CD4-positive, alpha-beta memory T cell (primary cell): ENCODE results near the gene IFIT2. TPM values are rescaled to one million over a fixed set of nuclear protein-coding genes. Genes with fewer than 3 reads are reported as not detected.
"Not testable (repeated sequence)": the region's sequence is repeated elsewhere in the genome, so short reads cannot be mapped to it uniquely, and the experiment has no call there.

Experiments
- CTCF ChIA-PET: fragments of 350-600 bp; sonication (Branson Sonifier 250); formaldehyde crosslinking; loops from one replicate; lab custom pipeline; 2021; ENCODE audit warnings: inconsistent platforms; ENCODE audit not compliant: partially characterized antibody; lab: Charles Lee
- POLR2A ChIA-PET: fragments of 350-600 bp; sonication (Branson Sonifier 250); formaldehyde crosslinking; loops from one replicate; lab custom pipeline; 2021; ENCODE audit not compliant: partially characterized antibody; lab: Charles Lee
- DNase-seq, 5 donors: peaks; one replicate each; pipeline versions ENCODE4 v3.0.0 to v3.0.0-alpha.2; 2020 to 2022; ENCODE audit warnings: mixed read lengths in 1 of 5
- H3K27ac ChIP-seq: one replicate; pipeline ENCODE4 v1.7.0; 2013; ENCODE audit warnings: low read depth, low read length
- H3K27me3 ChIP-seq: 2 replicates; pipeline ENCODE4 v1.7.0; 2013; ENCODE audit warnings: mild to moderate bottlenecking, low read length, moderate library complexity; ENCODE audit not compliant: insufficient read depth
- H3K36me3 ChIP-seq: 2 replicates; pipeline ENCODE4 v1.7.0; 2013; ENCODE audit warnings: mild to moderate bottlenecking, low read length, moderate library complexity; ENCODE audit not compliant: insufficient read depth
- H3K4me1 ChIP-seq: 2 replicates; pipeline ENCODE4 v1.7.0; 2013; ENCODE audit warnings: mild to moderate bottlenecking, low read length, moderate library complexity; ENCODE audit not compliant: insufficient read depth
- H3K4me3 ChIP-seq, 2 donors: one replicate each; pipeline ENCODE4 v1.7.0; 2013; ENCODE audit warnings: low read length in 2 of 2, mild to moderate bottlenecking in 1 of 2
- H3K9me3 ChIP-seq, 2 donors: one replicate each; pipeline ENCODE4 v1.7.0; 2013; ENCODE audit warnings: low read length in 2 of 2, control low read depth in 1 of 2; ENCODE audit not compliant: control insufficient read depth in 1 of 2
- H3K27ac Mint-ChIP-seq, 7 donors: one replicate each; pipeline ENCODE4 v1.8.0; 2020 to 2021; ENCODE audit warnings: mixed read lengths in 7 of 7, mild to moderate bottlenecking in 6 of 7, inconsistent platforms in 3 of 7, moderate library complexity in 3 of 7
- H3K27me3 Mint-ChIP-seq, 2 donors: one replicate each; pipeline ENCODE4 v1.8.0; 2020 to 2021; ENCODE audit warnings: mixed read lengths in 2 of 2
- H3K36me3 Mint-ChIP-seq, 2 donors: one replicate each; pipeline ENCODE4 v1.8.0; 2020 to 2021; ENCODE audit warnings: mixed read lengths in 2 of 2, inconsistent platforms in 1 of 2, mild to moderate bottlenecking in 1 of 2
- H3K4me1 Mint-ChIP-seq, 4 donors: one replicate each; pipeline ENCODE4 v1.8.0; 2020 to 2021; ENCODE audit warnings: mixed read lengths in 4 of 4, mild to moderate bottlenecking in 1 of 4
- H3K4me3 Mint-ChIP-seq, 8 donors: one replicate each; pipeline ENCODE4 v1.8.0; 2020 to 2021; ENCODE audit warnings: mixed read lengths in 8 of 8, mild to moderate bottlenecking in 7 of 8, moderate library complexity in 6 of 8, inconsistent platforms in 3 of 8
- H3K9me3 Mint-ChIP-seq, 8 donors: one replicate each; pipeline ENCODE4 v1.8.0; 2020 to 2021; ENCODE audit warnings: mixed read lengths in 8 of 8, mild to moderate bottlenecking in 5 of 8, inconsistent platforms in 3 of 8, moderate library complexity in 1 of 8
- intact Hi-C: fragments of 100-400 bp; cut with micrococcal nuclease; formaldehyde crosslinking; loops from one replicate; pipeline ENCODE4 v1.15.1; 2023
- polyA plus RNA-seq, 2 donors: library from polyadenylated mRNA; unstranded; fragments of 300-500 nt; fragmentation: Illumina TruSeq; gene quantifications; one replicate each; pipeline ENCODE4 v1.2.3, GENCODE V29; 2021
- total RNA-seq, 2 experiments: library from RNA; stranded (reverse); gene quantifications; one replicate each; pipeline ENCODE4 v1.2.3, GENCODE V29; 2021

The IFIT2 gene
- total and polyA plus RNA-seq, 4 experiments from 2014 or later = 3.5 to 10.7 (median 9.8) TPM

DNA sequence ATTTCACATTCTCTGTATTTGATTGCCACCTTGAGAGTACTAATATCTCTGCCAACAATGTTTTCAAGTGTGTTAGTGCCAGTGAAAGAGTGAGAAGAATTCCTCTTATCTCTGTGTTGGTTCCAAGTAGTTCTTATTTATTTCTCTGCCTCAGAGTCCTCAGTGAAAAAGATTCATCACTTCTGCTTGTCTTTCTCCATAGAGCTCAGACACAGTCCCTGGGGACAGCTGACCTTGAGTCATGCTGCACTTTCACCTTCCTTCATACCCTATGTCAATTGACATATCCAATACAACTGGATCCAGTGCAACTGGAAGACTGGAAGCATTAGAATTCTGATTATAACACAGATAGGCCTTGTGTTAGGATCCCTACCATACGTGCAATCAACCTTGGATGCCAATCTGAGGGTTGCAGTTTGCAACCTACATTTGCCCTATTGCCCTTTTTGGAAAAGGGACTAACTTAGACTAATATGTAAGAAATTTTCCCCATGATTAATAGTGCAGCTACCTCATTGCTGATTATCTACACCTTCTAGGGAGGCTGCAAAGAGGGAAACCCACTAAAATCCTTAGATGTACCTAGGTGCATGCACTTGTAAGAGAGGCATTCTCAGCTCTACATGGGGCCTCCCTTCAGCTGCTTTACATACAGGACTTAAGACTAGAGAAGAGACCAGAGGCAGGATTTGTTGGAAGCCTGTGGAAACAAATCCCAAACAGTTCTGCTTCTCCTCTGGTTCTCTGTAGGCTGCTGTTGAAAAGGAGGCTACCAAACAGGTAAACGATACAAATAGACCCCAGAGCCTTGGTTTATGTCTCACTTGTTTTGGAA, 8.4 kb downstream of the IFIT2 start:
- POLR2A ChIA-PET = no interaction called here
- no peak overlapping the region for H3K4me3 Mint-ChIP-seq

DNA sequence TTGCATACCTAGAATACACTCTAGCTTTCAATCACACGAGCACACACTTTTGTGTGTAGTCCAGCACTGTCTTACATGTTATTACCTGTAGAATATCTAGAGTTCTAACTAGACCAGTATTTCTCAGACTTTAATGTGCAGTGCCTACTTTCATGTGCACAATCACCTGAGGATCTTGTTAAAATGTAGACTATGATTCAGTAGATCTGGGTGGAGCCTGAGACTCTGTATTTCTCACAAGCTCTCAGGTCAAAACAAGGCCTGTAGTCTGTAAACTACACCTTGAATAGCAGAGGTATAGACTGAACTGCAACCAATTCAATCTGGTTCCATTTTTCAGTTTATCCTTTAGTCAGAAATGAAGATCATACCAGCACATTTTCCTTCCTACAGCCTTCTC, 11.1 kb downstream of the IFIT2 start:
- no peaks in the 10 kb centered on the region for H3K9me3 ChIP-seq
- no peaks in the 10 kb centered on the region for H3K36me3 ChIP-seq
- peaks cover 7% of the 10 kb centered on the region in 2 donors for H3K27me3 Mint-ChIP-seq
- intact Hi-C loops = no loop called here
- H3K4me1 ChIP-seq = no peaks in the 10 kb centered on the region
- CTCF ChIA-PET = interaction anchor here (1.1 kb wide), 1 partner anchor 9 kb away, joined by 5 read pairs; no protein-coding TSS in a partner anchor
- H3K4me3 Mint-ChIP-seq = no peak overlapping the region
- H3K9me3 Mint-ChIP-seq = peaks cover 0 to 8% (median 1%) of the 10 kb centered on the region in 8 donors
- H3K27ac ChIP-seq = no peak overlapping the region
- no peak overlapping the region for H3K4me3 ChIP-seq
- peaks cover 17 to 24% of the 10 kb centered on the region in 2 donors for H3K36me3 Mint-ChIP-seq
- peaks cover 0 to 4% (median 0%) of the 10 kb centered on the region in 4 donors for H3K4me1 Mint-ChIP-seq
- POLR2A ChIA-PET = no interaction called here
- DNase-seq = no peak
- no peak overlapping the region for H3K27ac Mint-ChIP-seq
- no peaks in the 10 kb centered on the region for H3K27me3 ChIP-seq

More for the DNA sequence above, 8.4 kb downstream of the IFIT2 start:
- Mint-ChIP-seq H3K9me3 (peaks cover 0 to 6% (median 0%) of the 10 kb centered on the region in 8 donors), H3K36me3 (peaks cover 43 to 45% of the 10 kb centered on the region in 2 donors), H3K27ac (peak overlapping the region in 1 of 7 donors; percentile 12), H3K27me3 (no peaks in the 10 kb centered on the region), H3K4me1 (peaks cover 0 to 3% (median 2%) of the 10 kb centered on the region in 4 donors)
- no peaks in the 10 kb centered on the region for H3K36me3 ChIP-seq
- intact Hi-C loops = no loop called here
- no peaks in the 10 kb centered on the region for H3K27me3 ChIP-seq
- no peaks in the 10 kb centered on the region for H3K9me3 ChIP-seq
- H3K27ac ChIP-seq = no peak overlapping the region
- H3K4me3 ChIP-seq = no peak overlapping the region
- CTCF ChIA-PET = no interaction called here
- no peak for DNase-seq
- no peaks in the 10 kb centered on the region for H3K4me1 ChIP-seq

DNA sequence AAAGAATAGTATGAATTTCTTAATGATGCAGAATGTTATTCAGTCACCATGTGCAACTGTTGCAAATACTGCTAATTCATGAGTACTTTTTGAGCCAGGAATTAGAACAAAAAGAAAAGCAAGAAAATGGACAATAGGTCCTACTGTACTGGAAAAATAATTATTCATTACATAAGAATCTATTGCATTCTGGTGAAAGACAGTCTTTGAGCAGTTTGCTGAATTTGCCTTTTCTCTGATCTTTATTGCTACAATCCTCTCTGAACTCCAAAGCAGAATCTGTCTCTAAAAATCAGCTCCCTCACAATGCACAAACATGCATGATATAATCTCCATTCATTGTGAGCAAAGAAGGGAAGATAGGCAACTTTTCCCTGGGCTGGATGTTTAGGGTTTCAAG, 12.8 kb downstream of the IFIT2 start:
- intact Hi-C loops = no loop called here
- Mint-ChIP-seq H3K4me1 (peaks cover 0 to 4% (median 0%) of the 10 kb centered on the region in 4 donors), H3K9me3 (peaks cover 0 to 9% (median 3%) of the 10 kb centered on the region in 8 donors), H3K4me3 (no peak overlapping the region), H3K27ac (no peak overlapping the region), H3K36me3 (peaks cover 6 to 10% of the 10 kb centered on the region in 2 donors), H3K27me3 (peaks cover 13 to 14% of the 10 kb centered on the region in 2 donors)
- Histone ChIP-seq H3K4me3 (no peak overlapping the region), H3K9me3 (no peaks in the 10 kb centered on the region), H3K27me3 (no peaks in the 10 kb centered on the region), H3K4me1 (no peaks in the 10 kb centered on the region), H3K27ac (no peak overlapping the region), H3K36me3 (no peaks in the 10 kb centered on the region)
- no peak for DNase-seq
- ChIA-PET POLR2A (interaction anchor here (1.2 kb wide), 1 partner anchor 13 kb away, joined by 3 read pairs; the partner anchor contains the start of gene IFIT2), CTCF (no interaction called here)

DNA sequence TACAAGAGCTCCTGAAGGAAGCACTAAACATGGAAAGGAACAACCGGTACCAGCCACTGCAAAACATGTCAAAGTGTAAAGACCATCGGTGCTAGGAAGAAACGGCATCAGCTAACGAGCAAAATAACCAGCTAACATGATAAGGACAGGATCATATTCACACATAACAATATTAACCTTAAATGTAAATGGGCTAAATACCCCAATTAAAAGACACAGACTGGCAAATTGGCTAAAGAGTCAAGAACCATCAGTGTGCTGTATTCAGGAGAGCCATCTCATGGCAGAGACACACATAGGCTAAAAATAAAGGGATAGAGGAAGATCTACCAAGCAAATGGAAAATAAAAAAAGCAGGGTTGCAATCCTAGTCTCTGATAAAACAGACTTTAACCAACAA, 16.2 kb downstream of the IFIT2 start:
- CTCF ChIA-PET, POLR2A ChIA-PET, H3K36me3 Mint-ChIP-seq: not testable (repeated sequence)

DNA sequence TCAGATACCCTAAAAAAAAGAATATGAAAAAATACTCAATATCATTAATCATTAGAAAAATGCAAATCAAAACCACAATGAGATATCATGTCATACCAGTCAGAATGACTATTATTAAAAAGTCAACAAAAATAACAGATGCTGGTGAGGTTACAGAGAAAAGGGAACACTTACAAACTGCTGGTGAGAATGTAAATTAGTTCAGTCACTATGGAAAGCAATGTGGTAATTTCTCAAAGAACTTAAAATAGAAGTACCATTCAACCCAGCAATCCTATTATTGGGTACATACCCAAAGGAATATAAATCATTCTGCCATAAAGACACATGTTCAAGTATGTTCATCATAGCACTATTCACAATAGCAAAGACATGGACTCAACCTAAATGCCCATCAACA, 23.2 kb downstream of the IFIT2 start:
- H3K4me3 ChIP-seq, H3K27ac Mint-ChIP-seq, H3K27me3 ChIP-seq, H3K27ac ChIP-seq, H3K9me3 Mint-ChIP-seq, DNase-seq, CTCF ChIA-PET, H3K4me3 Mint-ChIP-seq, H3K9me3 ChIP-seq, H3K27me3 Mint-ChIP-seq, intact Hi-C loops, H3K36me3 Mint-ChIP-seq, POLR2A ChIA-PET, H3K36me3 ChIP-seq: not testable (repeated sequence)
- H3K4me1 Mint-ChIP-seq = peaks cover 19 to 34% (median 24%) of the 10 kb centered on the region in 4 donors
- H3K4me1 ChIP-seq = peaks cover 30% of the 10 kb centered on the region

More for the DNA sequence above, 16.2 kb downstream of the IFIT2 start:
- H3K36me3 ChIP-seq, intact Hi-C loops, H3K27me3 ChIP-seq, DNase-seq, H3K4me1 Mint-ChIP-seq, H3K27ac Mint-ChIP-seq, H3K4me3 ChIP-seq, H3K4me3 Mint-ChIP-seq, H3K9me3 ChIP-seq, H3K4me1 ChIP-seq, H3K27ac ChIP-seq, H3K9me3 Mint-ChIP-seq: not testable (repeated sequence)
- H3K27me3 Mint-ChIP-seq = peaks cover 13 to 14% of the 10 kb centered on the region in 2 donors

DNA sequence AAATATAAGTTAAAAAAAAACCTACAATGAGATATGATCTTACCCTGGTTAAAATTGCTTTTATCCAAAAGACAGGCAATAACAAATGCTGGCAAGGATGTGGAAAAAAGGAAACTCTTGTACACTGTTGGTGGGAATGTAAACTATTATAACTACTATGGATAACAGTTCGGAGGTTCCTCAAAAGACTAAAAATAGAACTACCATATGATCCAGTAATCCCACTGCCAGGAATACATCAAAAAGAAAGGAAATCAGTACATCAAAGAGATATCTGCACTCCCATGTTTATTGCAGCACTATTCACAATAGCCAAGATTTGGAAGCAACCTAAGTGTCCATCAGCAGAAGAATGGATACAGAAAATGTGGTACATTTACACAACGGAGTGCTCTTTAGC, 24.0 kb downstream of the IFIT2 start:
- intact Hi-C loops, H3K36me3 ChIP-seq, H3K27ac ChIP-seq, H3K27ac Mint-ChIP-seq, H3K9me3 ChIP-seq, H3K27me3 ChIP-seq, CTCF ChIA-PET, H3K36me3 Mint-ChIP-seq, H3K4me3 ChIP-seq, DNase-seq, H3K9me3 Mint-ChIP-seq, POLR2A ChIA-PET, H3K27me3 Mint-ChIP-seq: not testable (repeated sequence)
- H3K4me3 Mint-ChIP-seq = peak overlapping the region in 1 of 8 donors; percentile 8
- peaks cover 26 to 41% (median 30%) of the 10 kb centered on the region in 4 donors for H3K4me1 Mint-ChIP-seq
- H3K4me1 ChIP-seq = peaks cover 38% of the 10 kb centered on the region

DNA sequence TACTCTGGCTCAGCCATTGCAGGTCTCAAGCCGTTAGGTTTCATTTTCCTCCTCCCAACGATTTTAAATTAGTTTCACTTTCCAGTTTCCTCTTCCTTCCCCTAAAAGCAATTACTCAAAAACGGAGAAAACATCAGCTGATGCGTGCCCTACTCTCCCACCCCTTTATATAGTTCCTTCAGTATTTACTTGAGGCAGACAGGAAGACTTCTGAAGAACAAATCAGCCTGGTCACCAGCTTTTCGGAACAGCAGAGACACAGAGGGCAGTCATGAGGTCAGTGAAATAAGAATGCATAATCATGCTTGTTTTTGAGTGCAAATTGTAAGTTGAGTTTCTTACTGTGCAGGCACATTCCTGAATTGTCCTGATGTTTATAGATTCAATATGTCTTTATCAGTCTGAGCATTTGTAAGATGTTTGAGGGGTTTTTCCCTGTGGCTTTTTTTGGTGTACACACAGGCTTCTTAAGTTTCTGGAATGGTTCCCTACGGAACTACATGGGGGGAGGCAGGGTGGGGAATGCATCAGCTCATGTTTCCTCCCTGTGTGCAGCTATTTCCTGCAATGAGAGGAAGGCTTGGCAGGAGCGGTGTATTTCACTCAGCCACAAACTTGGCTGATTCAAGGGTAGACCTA, 26.1 kb downstream of the IFIT2 start, which contains the start of gene IFIT3:
TSS of gene IFIT3 (plus strand) at position 195 of the 639 bp plus-strand sequence. CDS start at position 272, 77 bp downstream.
- Histone ChIP-seq H3K9me3 (no peaks in the 10 kb centered on the region), H3K27me3 (no peaks in the 10 kb centered on the region), H3K36me3 (no peaks in the 10 kb centered on the region), H3K4me3 (peak within 1 kb of the TSS; percentile 24 to 55), H3K4me1 (peaks cover 50% of the 10 kb centered on the region), H3K27ac (peak within 1 kb of the TSS; percentile 27)
- Mint-ChIP-seq H3K27me3 (peaks cover 0 to 4% of the 10 kb centered on the region in 2 donors), H3K9me3 (no peaks in the 10 kb centered on the region), H3K36me3 (no peaks in the 10 kb centered on the region), H3K27ac (peak within 1 kb of the TSS; percentile 24 to 96 (median 85)), H3K4me1 (peaks cover 36 to 61% (median 42%) of the 10 kb centered on the region in 4 donors), H3K4me3 (peak within 1 kb of the TSS; percentile 80 to 97 (median 92))
- CTCF ChIA-PET = interaction anchor here (1.9 kb wide), 1 partner anchor 41 kb away, joined by 5 read pairs; no protein-coding TSS in a partner anchor
- POLR2A ChIA-PET = interaction anchor here (1.2 to 2.3 kb wide), 5 partner anchors 9 to 86 kb away, joined by 3 to 16 read pairs (median 8); partner anchors contain the start of genes IFIT1, IFIT2 and IFIT5
- DNase-seq = peak in 4 of 5 donors; percentile 26 to 37 (median 36)
- intact Hi-C loops = loop anchor here (1.0 kb wide), 1 partner anchor 26 kb away; the partner anchor contains the start of gene IFIT2
